T-cell (primary cell): ENCODE measurements around the gene PAAF1. TPM values are rescaled to one million over a fixed set of nuclear protein-coding genes. Genes with fewer than 3 reads are reported as not detected.

Experiments
- ATAC-seq, 4 experiments: fragments of 200-7000 bp in 3 of 4; fragments of 150-1000 bp in 1 of 4; cut with Tn5 transposase; replicated peaks in 1 of 4; 1 replicate in 3 of 4; 2 replicates in 1 of 4; pipeline ENCODE4 v1.10.0; 2021; ENCODE audit warnings: moderate library complexity in 3 of 4, mild to moderate bottlenecking in 2 of 4, moderate number of reproducible peaks in 1 of 4
- CTCF ChIA-PET, 2 donors: fragments of 300-600 bp; sonication (Branson Sonifier 250); formaldehyde crosslinking; loops; one replicate each; lab custom pipeline; 2022; ENCODE audit warnings: antibody characterized with exemption in 2 of 2; lab: Charles Lee
- POLR2A ChIA-PET, 2 donors: fragments of 300-600 bp; sonication (Branson Sonifier 250); formaldehyde crosslinking; loops; one replicate each; lab custom pipeline; 2022; ENCODE audit warnings: antibody characterized with exemption in 2 of 2; lab: Charles Lee
- DNase-seq, 35 experiments: peaks; one replicate each; pipeline versions ENCODE4 v3.0.0 to v3.0.0-alpha.2; 2013 to 2023
- H3K27ac ChIP-seq: one replicate; pipeline ENCODE4 v1.5.1; 2013; ENCODE audit warnings: low read length
- H3K27me3 ChIP-seq, 2 experiments: replicated peaks in 1 of 2; 1 replicate in 1 of 2; 2 replicates in 1 of 2; pipeline versions ENCODE4 v1.6.1 to v1.7.0; 2013; ENCODE audit warnings: low read length in 1 of 2, mixed read lengths in 1 of 2; ENCODE audit not compliant: control insufficient read depth in 2 of 2, insufficient read depth in 2 of 2; ENCODE audit errors: extremely low read depth in 1 of 2
- H3K36me3 ChIP-seq, 2 donors: 1 replicate in 1 of 2; 2 replicates in 1 of 2; pipeline versions ENCODE4 v1.6.1 to v1.7.0; 2013; ENCODE audit warnings: low read length in 1 of 2; ENCODE audit not compliant: control insufficient read depth in 2 of 2, insufficient read depth in 1 of 2; ENCODE audit errors: extremely low read depth in 1 of 2
- H3K4me1 ChIP-seq, 2 experiments: 1 replicate in 1 of 2; 2 replicates in 1 of 2; pipeline versions ENCODE4 v1.6.1 to v1.7.0; 2013; ENCODE audit warnings: low read length in 2 of 2, mixed read lengths in 1 of 2; ENCODE audit not compliant: insufficient read depth in 2 of 2, control insufficient read depth in 1 of 2; ENCODE audit errors: extremely low read depth in 1 of 2
- H3K4me3 ChIP-seq, 2 donors: 1 replicate in 1 of 2; 2 replicates in 1 of 2; pipeline versions ENCODE4 v1.5.1 to v1.7.0; 2013; ENCODE audit warnings: mild to moderate bottlenecking in 2 of 2, low read length in 1 of 2, moderate library complexity in 1 of 2; ENCODE audit not compliant: control insufficient read depth in 1 of 2; ENCODE audit errors: extremely low read depth in 1 of 2
- H3K9me3 ChIP-seq: 2 replicates; pipeline ENCODE4 v1.7.0; 2013
- H3K27ac Mint-ChIP-seq, 2 donors: one replicate each; pipeline ENCODE4 v1.8.0; 2020 to 2021; ENCODE audit warnings: mild to moderate bottlenecking in 2 of 2, mixed read lengths in 2 of 2
- H3K27me3 Mint-ChIP-seq, 2 donors: one replicate each; pipeline ENCODE4 v1.8.0; 2021 to 2022; ENCODE audit warnings: mixed read lengths in 2 of 2
- H3K36me3 Mint-ChIP-seq: one replicate; pipeline ENCODE4 v1.8.0; 2021; ENCODE audit warnings: mixed read lengths
- H3K4me1 Mint-ChIP-seq, 3 donors: one replicate each; pipeline ENCODE4 v1.8.0; 2020 to 2022; ENCODE audit warnings: mixed read lengths in 3 of 3, mild to moderate bottlenecking in 1 of 3
- H3K4me3 Mint-ChIP-seq, 3 donors: one replicate each; pipeline ENCODE4 v1.8.0; 2020 to 2022; ENCODE audit warnings: mild to moderate bottlenecking in 3 of 3, mixed read lengths in 3 of 3, moderate library complexity in 3 of 3
- H3K9me3 Mint-ChIP-seq, 3 donors: one replicate each; pipeline ENCODE4 v1.8.0; 2020 to 2022; ENCODE audit warnings: mixed read lengths in 3 of 3
- WGBS: methylation state at CpG from one replicate; pipeline ENCODE4 v1.1.5; 2013; ENCODE audit warnings: missing lambda C conversion rate; ENCODE audit not compliant: insufficient coverage; 5-methylcytosine and 5-hydroxymethylcytosine counted together
- total RNA-seq, 35 experiments: library from RNA in 6 of 35; stranded (reverse) in 6 of 35; fragments of 120-200 nt in 1 of 35; gene quantifications; one replicate each; pipeline versions ENCODE4 v1.2.1 to v1.2.4 and lab custom pipeline; 2013 to 2026

The PAAF1 gene
- total RNA-seq, 5 donors from 2014 or later (not counting 1 experiment from before 2014, with no cell fraction given): 11.4 to 16.8 (median 14.9) TPM

GRCh38 chr11:73866095-73866579 lies 10.7 kb upstream of the PAAF1 start:
- Histone ChIP-seq H3K9me3 (no peaks in the 10 kb centered on the region), H3K4me3 (no peak overlapping the region), H3K27me3 (no peaks in the 10 kb centered on the region), H3K27ac (no peak overlapping the region), H3K36me3 (peaks cover 7 to 31% of the 10 kb centered on the region in 2 donors), H3K4me1 (no peaks in the 10 kb centered on the region)
- Mint-ChIP-seq H3K9me3 (no peaks in the 10 kb centered on the region), H3K4me3 (no peak overlapping the region), H3K27me3 (no peaks in the 10 kb centered on the region), H3K4me1 (no peaks in the 10 kb centered on the region), H3K27ac (no peak overlapping the region), H3K36me3 (peaks cover 22% of the 10 kb centered on the region)
- no CpG with 5 or more reads among the region's 5 CpGs for WGBS
- no peak for DNase-seq
- ChIA-PET POLR2A (interaction anchor here in 1 of 2 donors (0.6 kb wide), 2 partner anchors 13 to 72 kb away, joined by 3 to 5 read pairs; no protein-coding TSS in a partner anchor), CTCF (interaction anchor here in 1 of 2 donors (0.6 to 0.7 kb wide), 2 partner anchors 492 to 592 kb away, joined by 3 to 4 read pairs; no protein-coding TSS in a partner anchor)
- ATAC-seq: no peak

- H3K27ac Mint-ChIP-seq: no peak overlapping the region
- H3K27me3 Mint-ChIP-seq: no peaks in the 10 kb centered on the region
- no peaks in the 10 kb centered on the region for H3K4me1 Mint-ChIP-seq
- H3K4me1 ChIP-seq: no peaks in the 10 kb centered on the region
- ATAC-seq (no peak), DNase-seq (no peak)
- no peaks in the 10 kb centered on the region for H3K9me3 ChIP-seq
- 100% methylated on average over 1 of the region's 2 CpGs for WGBS
- peaks cover 7 to 31% of the 10 kb centered on the region in 2 donors for H3K36me3 ChIP-seq
- no peak overlapping the region for H3K27ac ChIP-seq
- ChIA-PET CTCF (interaction anchor here in 1 of 2 donors (0.6 kb wide), 1 partner anchor 592 kb away, joined by 3 read pairs; no protein-coding TSS in a partner anchor), POLR2A (interaction anchor here in 1 of 2 donors (0.6 kb wide), 1 partner anchor 13 kb away, joined by 3 read pairs; no protein-coding TSS in a partner anchor)
- peaks cover 21% of the 10 kb centered on the region for H3K36me3 Mint-ChIP-seq
- no peaks in the 10 kb centered on the region for H3K9me3 Mint-ChIP-seq
- no peak overlapping the region for H3K4me3 ChIP-seq
- H3K27me3 ChIP-seq: no peaks in the 10 kb centered on the region
- no peak overlapping the region for H3K4me3 Mint-ChIP-seq
Observed at GRCh38 chr11:73866586-73866996, 10.2 kb upstream of the PAAF1 start.

GRCh38 chr11:73869332-73869949 lies 7.4 kb upstream of the PAAF1 start:
- no peaks in the 10 kb centered on the region for H3K27me3 Mint-ChIP-seq
- ATAC-seq (no peak), DNase-seq (no peak)
- Histone ChIP-seq H3K4me3 (no peak overlapping the region), H3K27ac (no peak overlapping the region), H3K27me3 (no peaks in the 10 kb centered on the region), H3K9me3 (no peaks in the 10 kb centered on the region), H3K4me1 (no peaks in the 10 kb centered on the region), H3K36me3 (peaks cover 14 to 34% of the 10 kb centered on the region in 2 donors)
- H3K36me3 Mint-ChIP-seq: peaks cover 16% of the 10 kb centered on the region
- peak overlapping the region; percentile 27 to 48 for H3K27ac Mint-ChIP-seq
- WGBS: no CpG with 5 or more reads among the region's 1 CpG
- no peak overlapping the region for H3K4me3 Mint-ChIP-seq
- H3K4me1 Mint-ChIP-seq: peaks cover 8 to 9% (median 9%) of the 10 kb centered on the region in 3 donors
- CTCF ChIA-PET: interaction anchor here in 1 of 2 donors (0.6 kb wide), 2 partner anchors 95 to 832 kb away, joined by 3 to 5 read pairs; no protein-coding TSS in a partner anchor
- H3K9me3 Mint-ChIP-seq: no peaks in the 10 kb centered on the region
- POLR2A ChIA-PET: interaction anchor here in 1 of 2 donors (0.6 to 1.0 kb wide), 2 partner anchors 11 to 44 kb away, joined by 3 read pairs; no protein-coding TSS in a partner anchor

GRCh38 chr11:73870261-73870660 lies 6.5 kb upstream of the PAAF1 start:
- Mint-ChIP-seq H3K4me3 (no peak overlapping the region), H3K27ac (peak overlapping the region in 1 of 2 donors; percentile 66), H3K36me3 (peaks cover 11% of the 10 kb centered on the region), H3K4me1 (peaks cover 16 to 17% (median 17%) of the 10 kb centered on the region in 3 donors), H3K9me3 (no peaks in the 10 kb centered on the region), H3K27me3 (no peaks in the 10 kb centered on the region)
- peaks cover 12 to 40% of the 10 kb centered on the region in 2 donors for H3K36me3 ChIP-seq
- no peaks in the 10 kb centered on the region for H3K27me3 ChIP-seq
- CTCF ChIA-PET: no interaction called here
- 100% methylated on average over 1 of the region's 3 CpGs for WGBS
- no peak for ATAC-seq
- H3K4me1 ChIP-seq: peaks cover 2 to 6% of the 10 kb centered on the region in 2 experiments
- POLR2A ChIA-PET: no interaction called here
- H3K4me3 ChIP-seq: no peak overlapping the region
- no peak overlapping the region for H3K27ac ChIP-seq
- no peaks in the 10 kb centered on the region for H3K9me3 ChIP-seq
- DNase-seq: no peak

GRCh38 chr11:73872749-73873357 lies 3.9 kb upstream of the PAAF1 start:
- no peak overlapping the region for H3K27ac Mint-ChIP-seq
- no peaks in the 10 kb centered on the region for H3K9me3 Mint-ChIP-seq
- H3K4me3 Mint-ChIP-seq: no peak overlapping the region
- peaks cover 10% of the 10 kb centered on the region for H3K36me3 Mint-ChIP-seq
- no peak overlapping the region for H3K4me3 ChIP-seq
- no peaks in the 10 kb centered on the region for H3K27me3 ChIP-seq
- ATAC-seq: no peak
- POLR2A ChIA-PET: interaction anchor here in 1 of 2 donors (0.6 kb wide), 1 partner anchor 1634 kb away, joined by 5 read pairs; no protein-coding TSS in a partner anchor
- H3K27ac ChIP-seq: no peak overlapping the region
- no peaks in the 10 kb centered on the region for H3K27me3 Mint-ChIP-seq
- CTCF ChIA-PET: interaction anchor here in 1 of 2 donors (0.7 kb wide), 1 partner anchor 182 kb away, joined by 4 read pairs; no protein-coding TSS in a partner anchor
- WGBS: 98% methylated on average over 5 of the region's 9 CpGs
- H3K36me3 ChIP-seq: peaks cover 7 to 41% of the 10 kb centered on the region in 2 donors
- H3K9me3 ChIP-seq: no peaks in the 10 kb centered on the region
- DNase-seq: no peak
- H3K4me1 ChIP-seq: peaks cover 16 to 25% of the 10 kb centered on the region in 2 experiments
- H3K4me1 Mint-ChIP-seq: peaks cover 41 to 42% (median 41%) of the 10 kb centered on the region in 3 donors

GRCh38 chr11:73875380-73875779 lies 1.4 kb upstream of the PAAF1 start:
- Histone ChIP-seq H3K36me3 (peaks cover 7 to 30% of the 10 kb centered on the region in 2 donors), H3K9me3 (no peaks in the 10 kb centered on the region), H3K27me3 (no peaks in the 10 kb centered on the region), H3K4me1 (peaks cover 16 to 25% of the 10 kb centered on the region in 2 experiments), H3K4me3 (peak overlapping the region in 1 of 2 donors; percentile 64), H3K27ac (peak overlapping the region; percentile 75)
- DNase-seq (no peak), ATAC-seq (no peak)
- no peaks in the 10 kb centered on the region for H3K9me3 Mint-ChIP-seq
- ChIA-PET POLR2A (no interaction called here), CTCF (no interaction called here)
- peaks cover 45 to 51% (median 45%) of the 10 kb centered on the region in 3 donors for H3K4me1 Mint-ChIP-seq
- peak overlapping the region; percentile 98 to 99 for H3K27ac Mint-ChIP-seq
- H3K27me3 Mint-ChIP-seq: no peaks in the 10 kb centered on the region
- H3K4me3 Mint-ChIP-seq: peak overlapping the region; percentile 92 to 99 (median 99)
- H3K36me3 Mint-ChIP-seq: peaks cover 10% of the 10 kb centered on the region
- WGBS: no CpG with 5 or more reads among the region's 1 CpG
